ENCODE data around the gene CD14. TPM values are rescaled to one million over a fixed set of nuclear protein-coding genes. Genes with fewer than 3 reads are reported as not detected.
A peak's percentile ranks its signal among the peaks of the same experiment; 100 is the strongest.
"Not testable (repeated sequence)": the region's sequence is repeated elsewhere in the genome, so short reads cannot be mapped to it uniquely, and the experiment has no call there.

Gene CD14
- 10 to 100 TPM in 2 of 3 donors, 1 to 10 TPM in 1; 8.4 to 10.6 (median 10.3) TPM for polyA plus RNA-seq (ENCODE audit: insufficient read length in 3 of 3)
- long read RNA-seq, donor 1, partial matches to known transcripts: 0 of 4 reads
- long read RNA-seq, donor 1, other reads (novel, unspliced or antisense): 0 of 4 reads
- long read RNA-seq, donor 2, transcript CD14-201 (2 exons, 1,886 nt): major isoform, 6 of 6 reads
- long read RNA-seq, donor 2, partial matches to known transcripts: 0 of 6 reads
- long read RNA-seq, donor 2, other reads (novel, unspliced or antisense): 0 of 6 reads
- long read RNA-seq, donor 3, transcript CD14-201 (2 exons, 1,886 nt): major isoform, 9 of 9 reads
- long read RNA-seq, donor 3, partial matches to known transcripts: 0 of 9 reads
- long read RNA-seq, donor 3, other reads (novel, unspliced or antisense): 0 of 9 reads
- long read RNA-seq, donor 4, transcript CD14-201 (2 exons, 1,886 nt): major isoform, 6 of 6 reads
- long read RNA-seq, donor 4, partial matches to known transcripts: 0 of 6 reads
- long read RNA-seq, donor 4, other reads (novel, unspliced or antisense): 0 of 6 reads
- long read RNA-seq, donor 5, partial matches to known transcripts: 0 of 3 reads
- long read RNA-seq, donor 5, other reads (novel, unspliced or antisense): 0 of 3 reads
- long read RNA-seq, donor 6, partial matches to known transcripts: 0 of 3 reads
- long read RNA-seq, donor 6, other reads (novel, unspliced or antisense): 0 of 3 reads
- long read RNA-seq, donor 7, transcript CD14-201 (2 exons, 1,886 nt): major isoform, 6 of 6 reads
- long read RNA-seq, donor 7, partial matches to known transcripts: 0 of 6 reads
- long read RNA-seq, donor 7, other reads (novel, unspliced or antisense): 0 of 6 reads
- long read RNA-seq, donor 8, transcript CD14-201 (2 exons, 1,886 nt): major isoform, 19 of 19 reads
- long read RNA-seq, donor 8, partial matches to known transcripts: 0 of 19 reads
- long read RNA-seq, donor 8, other reads (novel, unspliced or antisense): 0 of 19 reads
- long read RNA-seq, donor 9, transcript CD14-201 (2 exons, 1,886 nt): major isoform, 8 of 8 reads
- long read RNA-seq, donor 9, partial matches to known transcripts: 0 of 8 reads
- long read RNA-seq, donor 9, other reads (novel, unspliced or antisense): 0 of 8 reads
- long read RNA-seq, donor 10, partial matches to known transcripts: 0 of 1 reads
- long read RNA-seq, donor 10, other reads (novel, unspliced or antisense): 0 of 1 reads
- long read RNA-seq, donor 11, partial matches to known transcripts: 0 of 3 reads
- long read RNA-seq, donor 11, other reads (novel, unspliced or antisense): 0 of 3 reads
- long read RNA-seq, donor 12, partial matches to known transcripts: 0 of 4 reads
- long read RNA-seq, donor 12, other reads (novel, unspliced or antisense): 0 of 4 reads
- long read RNA-seq, donor 13, partial matches to known transcripts: 0 of 3 reads
- long read RNA-seq, donor 13, other reads (novel, unspliced or antisense): 0 of 3 reads
- long read RNA-seq, donor 14, transcript CD14-201 (2 exons, 1,886 nt): major isoform, 12 of 12 reads
- long read RNA-seq, donor 14, partial matches to known transcripts: 0 of 12 reads
- long read RNA-seq, donor 14, other reads (novel, unspliced or antisense): 0 of 12 reads
- long read RNA-seq, donor 15, transcript CD14-201 (2 exons, 1,886 nt): major isoform, 9 of 9 reads
- long read RNA-seq, donor 15, partial matches to known transcripts: 0 of 9 reads
- long read RNA-seq, donor 15, other reads (novel, unspliced or antisense): 0 of 9 reads
- long read RNA-seq, donor 16, transcript CD14-201 (2 exons, 1,886 nt): major isoform, 6 of 8 reads
- long read RNA-seq, donor 16, partial matches to known transcripts: 0 of 8 reads
- long read RNA-seq, donor 16, other reads (novel, unspliced or antisense): 0 of 8 reads

DNA sequence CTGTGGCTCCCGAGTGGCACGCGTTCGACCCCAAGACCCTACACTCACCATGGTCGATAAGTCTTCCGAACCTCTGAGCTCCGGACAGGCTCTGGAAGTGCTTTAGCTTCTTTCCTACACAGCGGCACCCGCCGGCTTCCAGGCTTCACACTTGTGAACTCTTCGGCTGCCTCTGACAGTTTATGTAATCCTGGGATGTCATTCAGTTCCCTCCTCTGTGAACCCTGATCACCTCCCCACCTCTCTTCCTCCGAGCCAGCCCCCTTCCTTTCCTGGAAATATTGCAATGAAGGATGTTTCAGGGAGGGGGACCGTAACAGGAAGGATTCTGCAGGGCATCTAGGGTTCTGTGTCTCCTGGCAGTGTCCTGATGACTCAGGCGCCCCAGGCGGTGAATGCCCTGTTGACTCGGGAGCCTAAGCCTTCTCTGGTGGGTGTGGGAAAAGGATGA, at the start of gene CD14:
Gene CD14, minus strand, starts transcription at position 155 of the 451 bp plus-strand sequence. Its CDS starts 104 bp downstream, at position 51.
- no peak for DNase-seq

DNA sequence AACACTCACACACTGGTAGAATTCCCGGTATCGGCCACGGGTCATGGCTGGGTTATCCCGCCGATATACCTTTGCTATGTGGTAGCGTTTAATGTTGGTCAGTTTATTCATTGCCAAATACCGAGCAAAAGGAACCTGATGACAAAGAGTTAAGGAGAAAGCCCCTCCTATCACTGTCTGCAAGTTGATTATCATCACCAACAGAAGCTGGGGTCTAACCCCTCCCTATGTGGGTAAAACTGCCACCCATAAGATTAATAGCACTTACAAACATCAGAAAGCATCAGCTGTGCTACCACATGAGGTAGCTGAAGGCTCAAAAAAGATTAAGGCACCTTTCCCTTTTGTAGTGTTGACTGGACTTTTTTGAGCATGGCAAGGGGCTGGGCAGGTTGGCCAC, 46.0 kb upstream of the CD14 start:
- DNase-seq: no peak

GRCh38 chr5:140677947-140678346, 45.0 kb upstream of the CD14 start:
- no peak for DNase-seq

GRCh38 chr5:140674629-140675028, 41.7 kb upstream of the CD14 start:
- DNase-seq: no peak

DNA sequence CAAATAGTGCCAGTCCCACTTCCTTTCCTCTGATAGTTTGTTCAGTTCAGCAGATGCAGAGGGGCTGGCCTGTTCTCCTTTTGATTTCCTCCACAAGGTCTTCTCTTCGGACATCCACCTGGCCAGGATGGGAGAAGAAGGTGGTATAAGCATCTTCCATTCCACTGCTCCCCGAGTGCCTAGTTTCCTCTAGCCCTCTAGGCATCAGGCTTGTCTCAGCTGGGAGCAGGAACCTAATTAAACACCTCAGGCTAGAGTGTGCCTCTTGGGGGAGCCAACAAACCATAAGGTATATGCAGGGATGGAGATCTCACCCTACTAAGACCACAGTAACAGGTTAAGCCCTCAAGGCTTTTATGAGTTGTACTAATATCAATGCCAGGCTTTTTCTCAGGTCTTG, 41.2 kb upstream of the CD14 start:
- DNase-seq: no peak

DNA sequence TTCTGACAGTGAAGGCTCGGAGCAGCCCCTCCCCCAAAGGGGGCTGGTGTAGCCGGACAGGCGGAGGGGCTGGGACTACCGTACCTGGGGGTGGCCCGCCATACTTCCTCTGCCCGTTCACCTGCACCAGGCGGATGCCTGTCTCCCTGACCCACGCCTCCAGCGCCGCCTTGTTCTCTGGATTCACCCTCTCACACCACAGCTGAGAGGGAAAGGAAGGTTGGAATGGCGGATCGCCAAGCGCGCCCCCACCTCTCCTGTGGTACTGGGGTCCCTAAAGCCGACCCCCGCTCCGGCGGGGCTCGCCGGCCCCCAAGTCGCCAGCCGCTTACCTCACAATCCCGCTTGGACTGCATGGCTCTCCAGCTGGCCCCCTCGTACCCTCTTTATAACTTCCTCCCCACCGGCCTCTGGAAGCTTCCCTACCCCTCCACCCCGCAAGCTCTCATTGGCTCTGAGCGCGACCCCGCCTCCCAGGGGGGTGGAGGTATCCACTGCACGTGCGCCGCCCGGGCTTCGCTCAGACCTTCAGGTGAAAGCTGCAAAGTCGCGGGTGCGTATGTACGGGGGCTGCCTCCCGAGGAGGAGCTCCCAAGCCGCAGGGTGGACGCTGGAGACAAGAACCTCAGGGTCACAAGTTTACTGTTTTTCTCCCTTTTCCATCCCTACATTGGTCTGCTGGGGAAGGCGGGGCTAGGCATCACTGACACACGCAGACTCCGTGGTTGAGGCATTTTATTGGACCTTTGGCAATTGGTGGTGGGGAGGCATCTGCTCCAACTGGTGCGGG, 40.4 kb upstream of the CD14 start, which contains the start of gene DND1:
Gene DND1, minus strand, starts transcription at position 390 of the 790 bp plus-strand sequence. Its CDS starts 34 bp downstream, at position 356.
- no peak for DNase-seq

- DNase-seq: no peak
Measured at GRCh38 chr5:140672455-140673186, 39.6 kb upstream of the CD14 start.

- no peak for DNase-seq
Measured at GRCh38 chr5:140671472-140672125, 38.6 kb upstream of the CD14 start.

DNA sequence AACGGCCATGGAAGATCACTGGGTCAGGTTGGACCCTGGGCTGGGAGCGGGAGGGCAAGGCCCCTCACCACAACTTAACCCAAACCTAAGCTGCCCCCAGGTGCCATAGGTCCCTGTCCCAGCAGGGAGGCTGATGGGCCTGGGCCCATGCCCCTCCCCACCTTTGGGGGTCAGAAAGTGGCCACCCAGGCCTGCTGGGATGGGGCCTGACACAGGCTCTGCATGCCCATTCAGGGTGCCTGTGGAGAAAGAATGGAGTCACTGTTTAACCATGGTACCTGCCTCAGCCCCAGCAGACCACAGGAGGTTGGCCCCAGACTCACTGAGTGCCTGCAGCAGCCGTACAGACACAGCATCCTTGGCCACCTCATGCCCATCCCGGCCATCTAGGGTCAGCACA, 38.1 kb upstream of the CD14 start:
- not testable (repeated sequence) for DNase-seq

GRCh38 chr5:140664359-140665119, 31.6 kb upstream of the CD14 start, which contains the start of gene WDR55:
Gene WDR55 (plus strand): TSS chr5:140664904. CDS start chr5:140664913, 9 bp downstream.
- DNase-seq: peak; percentile 93

GRCh38 chr5:140664030-140664358, 31.0 kb upstream of the CD14 start:
- DNase-seq: no peak

GRCh38 chr5:140660371-140660770, 27.4 kb upstream of the CD14 start:
- not testable (repeated sequence) for DNase-seq

GRCh38 chr5:140658870-140659269, 25.9 kb upstream of the CD14 start:
- no peak for DNase-seq

- DNase-seq: no peak
Measured at GRCh38 chr5:140647042-140647419, 14.1 kb upstream of the CD14 start.

DNA sequence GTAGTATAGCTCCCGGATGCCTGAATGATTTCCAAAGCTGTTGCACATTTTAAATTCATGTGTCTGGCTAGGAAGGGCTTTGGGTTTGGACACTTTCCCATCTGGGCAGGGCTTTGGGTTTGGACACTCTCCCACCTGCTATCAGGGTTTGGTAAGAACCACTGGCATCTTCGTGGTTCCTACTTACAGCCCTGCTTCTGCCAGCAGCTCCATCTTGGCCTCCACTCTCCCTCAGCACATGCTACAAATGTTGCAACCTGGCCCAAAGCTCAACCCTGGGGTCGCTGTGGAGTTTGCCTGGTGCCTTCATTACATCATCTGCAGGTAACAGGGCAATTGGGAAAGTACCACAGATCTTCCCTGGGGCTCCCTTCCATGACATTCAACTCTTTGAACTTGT, 9.7 kb upstream of the CD14 start:
- no peak for DNase-seq

- DNase-seq: no peak
Measured at GRCh38 chr5:140641716-140642115, 8.7 kb upstream of the CD14 start.
